HCT116 (cell line): ENCODE data around the gene PTPRA. TPM values are rescaled to one million over a fixed set of nuclear protein-coding genes. Genes with fewer than 3 reads are reported as not detected.

Experiments
- ATAC-seq: fragments of 200-7000 bp; cut with Tn5 transposase; 2 replicates; pipeline ENCODE4 v1.9.1; 2020; ENCODE audit warnings: mild to moderate bottlenecking, moderate library complexity
- BruUV-seq: library from RNA; stranded (reverse); fragments of 400-500 nt; replicated peaks from 2 replicates; lab custom pipeline; 2021; lab: Mats Ljungman, UMichigan
- CTCF ChIA-PET: fragments of 300-600 bp; sonication (Branson Sonifier 250); formaldehyde crosslinking; loops from one replicate; lab custom pipeline; 2021; ENCODE audit warnings: antibody characterized with exemption; lab: Charles Lee
- POLR2A ChIA-PET: fragments of 300-600, 350-600 bp; sonication (Branson Sonifier 250); formaldehyde crosslinking; loops from one replicate; lab custom pipeline; 2021; ENCODE audit warnings: antibody characterized with exemption; lab: Charles Lee
- RAD21 ChIA-PET, 2 experiments: fragments of 300-600 bp; sonication (Branson Sonifier 250); formaldehyde crosslinking; loops; one replicate each; lab custom pipeline; 2023; ENCODE audit warnings: low total read pairs in 2 of 2; ENCODE audit not compliant: uncharacterized antibody in 2 of 2, unreplicated experiment in 2 of 2, low non-redundant PET in 1 of 2; lab: Charles Lee
- DNase-seq: peaks from one replicate; pipeline ENCODE4 v3.0.0-alpha.2; 2010; ENCODE audit warnings: low read depth, low spot score
- H2AFZ ChIP-seq: fragments of 200-600 bp; shearing (Covaris generic), sonication (generic); 2 replicates; pipeline ENCODE4 v1.6.1; 2017; ENCODE audit warnings: low read depth, mixed run types, mixed read lengths, antibody characterized with exemption, low read length; ENCODE audit not compliant: poor library complexity, severe bottlenecking
- H3K27ac ChIP-seq: 2 replicates; pipeline ENCODE4 v1.5.1; 2012; ENCODE audit warnings: low read depth, low read length
- H3K27me3 ChIP-seq: fragments of 200-600 bp; sonication (generic); 2 replicates; pipeline ENCODE4 v1.6.1; 2016; ENCODE audit warnings: mixed run types, low read length, mixed read lengths; ENCODE audit not compliant: insufficient read depth
- H3K36me3 ChIP-seq, 2 experiments: fragments of 200-500 bp in 1 of 2; fragments of 200-600 bp in 1 of 2; sonication (Bioruptor generic) in 1 of 2; sonication (generic) in 1 of 2; 2 replicates each; pipeline versions ENCODE4 v1.5.1 to v1.6.1; 2014 to 2016; ENCODE audit warnings: low read length in 2 of 2, inconsistent platforms in 1 of 2, mixed read lengths in 1 of 2, mixed run types in 1 of 2; ENCODE audit not compliant: insufficient read depth in 2 of 2, control insufficient read depth in 1 of 2
- H3K4me1 ChIP-seq, 2 experiments: fragments of 200-600 bp in 1 of 2; sonication (generic) in 1 of 2; 2 replicates each; pipeline versions ENCODE4 v1.5.1 to v1.6.1; 2012 to 2017; ENCODE audit warnings: low read length in 2 of 2, inconsistent platforms in 1 of 2, mild to moderate bottlenecking in 1 of 2, mixed read lengths in 1 of 2, mixed run types in 1 of 2, moderate library complexity in 1 of 2; ENCODE audit not compliant: insufficient read depth in 2 of 2, control insufficient read depth in 1 of 2
- H3K4me2 ChIP-seq: fragments of 200-600 bp; sonication (generic); 2 replicates; pipeline ENCODE4 v1.6.1; 2017; ENCODE audit warnings: mixed run types, low read length, mixed read lengths
- H3K4me3 ChIP-seq, 2 experiments: fragments of 200-600 bp in 1 of 2; sonication (generic) in 1 of 2; replicated peaks in 1 of 2; 2 replicates each; pipeline ENCODE4 v1.5.1; 2011 to 2016; ENCODE audit warnings: low read length in 2 of 2, control low read depth in 1 of 2, low read depth in 1 of 2, mild to moderate bottlenecking in 1 of 2, mixed read lengths in 1 of 2, mixed run types in 1 of 2
- H3K79me2 ChIP-seq: fragments of 200-600 bp; sonication (generic); 2 replicates; pipeline ENCODE4 v1.6.1; 2017; ENCODE audit warnings: mild to moderate bottlenecking, mixed run types, low read length, moderate library complexity, mixed read lengths; ENCODE audit not compliant: insufficient read depth
- H3K9ac ChIP-seq: fragments of 200-600 bp; sonication (generic); 2 replicates; pipeline ENCODE4 v1.6.1; 2016; ENCODE audit warnings: low read length, mixed read lengths
- H3K9me2 ChIP-seq: fragments of 200-600 bp; sonication (generic), shearing (Covaris generic); 2 replicates; pipeline ENCODE4 v1.6.1; 2017; ENCODE audit warnings: mixed run types, mild to moderate bottlenecking, moderate library complexity; ENCODE audit not compliant: insufficient read depth
- H3K9me3 ChIP-seq, 2 experiments: fragments of 200-500 bp in 1 of 2; fragments of 200-600 bp in 1 of 2; sonication (Bioruptor generic) in 1 of 2; sonication (generic) in 1 of 2; 2 replicates each; pipeline ENCODE4 v1.6.1; 2014 to 2017; ENCODE audit warnings: low read length in 2 of 2, mixed read lengths in 2 of 2, inconsistent platforms in 1 of 2, low read depth in 1 of 2, mild to moderate bottlenecking in 1 of 2, mixed run types in 1 of 2, moderate library complexity in 1 of 2; ENCODE audit not compliant: control insufficient read depth in 1 of 2, insufficient read depth in 1 of 2
- H4K20me1 ChIP-seq: fragments of 200-600 bp; sonication (generic), shearing (Covaris generic); 2 replicates; pipeline ENCODE4 v1.6.1; 2017; ENCODE audit warnings: mixed run types, mild to moderate bottlenecking, moderate library complexity; ENCODE audit not compliant: insufficient read depth
- EGR1 ChIP-seq: IDR thresholded peaks from 2 replicates; pipeline ENCODE4 v1.6.1; 2012; ENCODE audit warnings: low read depth
- ELF1 ChIP-seq: IDR thresholded peaks from 2 replicates; pipeline ENCODE4 v1.6.1; 2012; ENCODE audit warnings: low read depth, borderline replicate concordance
- POLR2A ChIP-seq: IDR thresholded peaks from 2 replicates; pipeline ENCODE4 v1.7.0; 2011; ENCODE audit warnings: borderline replicate concordance; ENCODE audit not compliant: insufficient read depth, insufficient read length; ENCODE audit errors: extremely low read depth
- POLR2AphosphoS5 ChIP-seq: IDR thresholded peaks from 2 replicates; pipeline ENCODE4 v1.6.1; 2011; ENCODE audit warnings: mild to moderate bottlenecking, low read depth, low read length, moderate library complexity
- SIN3A ChIP-seq: IDR thresholded peaks from 2 replicates; pipeline ENCODE4 v1.6.1; 2012; ENCODE audit warnings: low read depth
- YY1 ChIP-seq: IDR thresholded peaks from 2 replicates; pipeline ENCODE4 v1.6.1; 2011; ENCODE audit warnings: low read length, low read depth, moderate library complexity, mild to moderate bottlenecking; ENCODE audit not compliant: insufficient replicate concordance; ENCODE audit errors: extremely low read depth
- ZBTB33 ChIP-seq: IDR thresholded peaks from 2 replicates; pipeline ENCODE4 v1.6.1; 2011; ENCODE audit warnings: mild to moderate bottlenecking, low read length, moderate library complexity; ENCODE audit not compliant: insufficient replicate concordance; ENCODE audit errors: extremely low read depth
- ZFX ChIP-seq: fragments of 450-650 bp; IDR thresholded peaks from 2 replicates; pipeline ENCODE4 v1.6.1; 2017
- intact Hi-C: fragments of 100-400 bp; cut with micrococcal nuclease; formaldehyde crosslinking; loops from 2 replicates; pipeline ENCODE4 v1.10.0; 2022
- total RNA-seq: library from RNA; stranded (reverse); gene quantifications from one replicate; pipeline ENCODE4 v1.2.1, GENCODE V29; 2021; ENCODE audit not compliant: unreplicated experiment

The PTPRA gene
- total RNA-seq, 1 experiment from 2014 or later: 44.6 TPM

- TF ChIP-seq EGR1 (peak; percentile 65), ELF1 (no peak; the same call in 1 of the 2 replicates), POLR2A (peak; percentile 87), ZBTB33 (no peak), YY1 (peak; percentile 76), ZFX (peak; percentile 99), POLR2AphosphoS5 (peak; percentile 85), SIN3A (peak; percentile 88)
- Histone ChIP-seq H4K20me1 (no peaks in the 10 kb centered on the region), H3K79me2 (peaks cover 27% of the 10 kb centered on the region), H3K9ac (peak within 1 kb of the TSS; percentile 88), H3K9me2 (no peaks in the 10 kb centered on the region), H3K27me3 (no peaks in the 10 kb centered on the region), H2AFZ (peak within 1 kb of the TSS; percentile 29), H3K4me3 (peak within 1 kb of the TSS; percentile 73 to 97), H3K9me3 (no peaks in the 10 kb centered on the region), H3K27ac (peak within 1 kb of the TSS; percentile 87), H3K4me1 (peaks cover 4 to 27% of the 10 kb centered on the region in 2 experiments; a peak in 3 of 4 replicates), H3K4me2 (peak within 1 kb of the TSS; percentile 97), H3K36me3 (peaks cover 5 to 13% of the 10 kb centered on the region in 2 experiments; a peak in 2 of 4 replicates)
- ATAC-seq: peak; percentile 94
- no TSS peak for BruUV-seq
- ChIA-PET CTCF (interaction anchor here (1.2 kb wide), 1 partner anchor 8 kb away, joined by 6 read pairs; no protein-coding TSS in a partner anchor), POLR2A (no interaction called here), RAD21 (interaction anchor here in 1 of 2 experiments (0.6 kb wide), 1 partner anchor 166 kb away, joined by 6 read pairs; no protein-coding TSS in a partner anchor)
- intact Hi-C loops: no loop called here
- peak; percentile 60 for DNase-seq
Observed at GRCh38 chr20:3045816-3046676, 172.8 kb downstream of the PTPRA start, which contains the start of gene MRPS26. Gene MRPS26, plus strand, starts transcription at chr20:3046052. Its CDS starts 17 bp downstream, at chr20:3046069.
